ENCODE data around the gene CISD1. TPM values are rescaled to one million over a fixed set of nuclear protein-coding genes. Genes with fewer than 3 reads are reported as not detected.
A peak's percentile ranks its signal among the peaks of the same experiment; 100 is the strongest.

The CISD1 gene
- total and polyA plus RNA-seq, 8 donors: 1.2 to 93.6 (median 14.7) TPM

GRCh38 chr10:58322835-58323209, 53.9 kb downstream of the CISD1 start:
- TF ChIP-seq POLR2A (IDR thresholded peaks at IDR 0.05): no peak
- TF ChIP-seq POLR2AphosphoS5 (IDR thresholded peaks at IDR 0.05): no peak
- no peak for TF ChIP-seq CTCF (IDR thresholded peaks at IDR 0.05)
- no peak for TF ChIP-seq EP300 (IDR thresholded peaks at IDR 0.05)
- 34 to 43% (median 38%) methylated on average over 1 of the region's 1 CpG for whole genome bisulfite sequencing, 5 donors
- no peaks in the 10 kb centered on the region for H3K36me3 ChIP-seq
- peak overlapping the region in 1 of 5 donors; percentile 34 for H3K27ac ChIP-seq
- intact Hi-C loops (cut with DNase I; ENCODE audit: low total_unique reads): no loop called here
- H3K4me3 ChIP-seq: no peak overlapping the region
- H3K4me1 ChIP-seq: no peaks in the 10 kb centered on the region
- peaks cover 0 to 7% (median 4%) of the 10 kb centered on the region in 3 donors for H3K27me3 ChIP-seq
- H3K9me3 ChIP-seq: no peaks in the 10 kb centered on the region
- DNase-seq: no peak

DNA sequence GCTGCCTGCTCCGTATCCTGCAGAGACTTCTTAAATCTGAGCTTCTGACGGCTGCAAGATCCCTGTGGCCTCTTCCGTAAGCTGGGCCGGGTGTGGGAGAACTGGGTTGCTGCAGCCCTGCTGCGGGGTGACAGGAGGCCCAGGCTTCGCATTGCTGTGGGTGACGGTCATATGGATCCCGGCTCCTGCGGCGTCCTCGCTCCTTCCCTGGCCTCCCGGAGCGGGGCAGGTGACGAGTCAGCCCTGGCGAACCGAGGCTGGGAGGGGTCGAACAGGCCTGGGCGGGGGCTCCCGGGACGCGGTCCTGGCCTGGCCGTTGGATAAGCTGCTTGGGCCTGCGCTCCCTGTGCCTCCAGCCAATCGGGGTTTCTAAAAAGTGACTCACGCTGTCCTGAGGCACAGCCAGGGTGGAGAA, 58.0 kb downstream of the CISD1 start:
- Histone ChIP-seq H3K4me1 (no peaks in the 10 kb centered on the region), H3K9me3 (no peaks in the 10 kb centered on the region), H3K27ac (no peak overlapping the region), H3K36me3 (no peaks in the 10 kb centered on the region), H3K4me3 (peak overlapping the region in 2 of 4 donors; percentile 5 to 13), H3K27me3 (peaks cover 0 to 7% (median 4%) of the 10 kb centered on the region in 3 donors)
- intact Hi-C loops (cut with DNase I; ENCODE audit: low total_unique reads): no loop called here
- peak in 1 of 2 donors; percentile 54 for DNase-seq
- TF ChIP-seq CTCF (IDR thresholded peaks at IDR 0.05): no peak
- TF ChIP-seq POLR2A (IDR thresholded peaks at IDR 0.05): no peak
- 24 to 52% (median 32%) methylated on average over 21 to 25 of the region's 25 CpGs for WGBS, 5 donors

- H3K27me3 ChIP-seq: peaks cover 0 to 7% (median 4%) of the 10 kb centered on the region in 3 donors
- H3K9me3 ChIP-seq: no peaks in the 10 kb centered on the region
- no peak for DNase-seq
- WGBS, 5 donors: 96 to 100% (median 97%) methylated on average over 1 of the region's 1 CpG
- H3K4me3 ChIP-seq: no peak overlapping the region
- no peaks in the 10 kb centered on the region for H3K36me3 ChIP-seq
- no peaks in the 10 kb centered on the region for H3K4me1 ChIP-seq
- H3K27ac ChIP-seq: no peak overlapping the region
- no peak for TF ChIP-seq CTCF (IDR thresholded peaks at IDR 0.05)
- TF ChIP-seq POLR2A (IDR thresholded peaks at IDR 0.05): no peak
- no peak for TF ChIP-seq POLR2AphosphoS5 (IDR thresholded peaks at IDR 0.05)
- no peak for TF ChIP-seq EP300 (IDR thresholded peaks at IDR 0.05)
- intact Hi-C loops (cut with DNase I; ENCODE audit: low total_unique reads): no loop called here
These were observed 59.3 kb downstream of the CISD1 start for GRCh38 chr10:58328233-58328632.

DNA sequence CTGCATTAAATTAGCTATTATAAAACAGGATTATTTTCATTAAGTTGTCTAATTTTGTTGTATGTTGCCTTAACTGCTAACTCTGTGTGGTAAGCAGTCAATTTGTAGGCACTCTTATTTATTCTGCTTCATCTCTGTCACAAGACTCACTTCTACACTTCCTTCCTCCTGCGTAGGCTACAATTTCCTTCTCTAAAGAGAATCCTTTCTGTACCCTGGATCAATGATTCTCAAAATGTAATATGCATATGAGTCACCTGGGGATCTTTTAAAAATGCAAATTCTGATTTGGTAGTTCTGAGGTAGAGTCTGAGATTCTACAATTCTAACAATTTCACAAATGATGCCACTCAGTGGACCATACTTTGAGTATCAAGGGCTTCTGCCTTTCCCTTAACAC, 61.5 kb downstream of the CISD1 start:
- Histone ChIP-seq H3K27ac (no peak overlapping the region), H3K36me3 (no peaks in the 10 kb centered on the region), H3K4me1 (peaks cover 0 to 7% (median 6%) of the 10 kb centered on the region in 4 donors), H3K27me3 (peaks cover 0 to 7% (median 4%) of the 10 kb centered on the region in 3 donors), H3K9me3 (no peaks in the 10 kb centered on the region), H3K4me3 (no peak overlapping the region)
- TF ChIP-seq CTCF (IDR thresholded peaks at IDR 0.05): no peak
- TF ChIP-seq POLR2AphosphoS5 (IDR thresholded peaks at IDR 0.05): no peak
- no peak for TF ChIP-seq POLR2A (IDR thresholded peaks at IDR 0.05)
- 68 to 93% (median 83%) methylated on average over 1 of the region's 1 CpG for WGBS, 5 donors
- intact Hi-C loops (cut with DNase I; ENCODE audit: low total_unique reads): no loop called here
- no peak for DNase-seq
